IPS-NIHi7 (cell line): Measurements from ENCODE around the gene CLSTN3.
"Not testable (repeated sequence)": the region's sequence is repeated elsewhere in the genome, so short reads cannot be mapped to it uniquely, and the experiment has no call there.

ENCODE experiments used
- DNase-seq: peaks from one replicate; pipeline ENCODE4 v3.0.0; 2012; ENCODE audit warnings: mixed read lengths; ENCODE audit errors: extremely low spot score

Gene CLSTN3

GRCh38 chr12:7150356-7150755 is 20.2 kb downstream of the CLSTN3 start:
- DNase-seq, result no peak

DNA sequence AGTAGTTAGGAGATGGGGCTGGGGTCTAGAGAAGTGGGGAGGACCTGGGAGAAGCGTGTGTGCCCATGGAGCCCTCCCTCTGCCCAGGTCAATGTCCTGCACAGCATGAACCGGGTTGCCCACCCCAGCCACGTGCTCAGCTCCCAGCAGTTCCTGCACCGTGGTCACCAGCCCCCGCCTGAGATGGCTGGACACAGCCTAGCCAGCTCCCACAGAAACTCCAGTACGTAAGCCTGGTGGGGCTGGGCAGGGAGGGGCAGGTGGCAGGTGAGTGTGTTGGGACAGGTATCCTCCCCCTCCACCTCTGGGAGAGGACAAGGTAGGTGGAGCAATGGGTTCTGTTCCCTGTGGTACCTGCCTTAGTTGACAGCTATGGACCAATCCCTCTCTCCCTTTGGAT is 20.7 kb downstream of the CLSTN3 start:
- no peak for DNase-seq

GRCh38 chr12:7151532-7151931 is 21.4 kb downstream of the CLSTN3 start:
- no peak for DNase-seq

- DNase-seq, result no peak
Measured at GRCh38 chr12:7152818-7153217, 22.6 kb downstream of the CLSTN3 start.

- DNase-seq, result no peak
Measured at GRCh38 chr12:7154042-7154441, 23.9 kb downstream of the CLSTN3 start.

- DNase-seq, result no peak
Measured at GRCh38 chr12:7154901-7155470, 24.8 kb downstream of the CLSTN3 start.

- no peak for DNase-seq
Measured at GRCh38 chr12:7155471-7156034, 25.4 kb downstream of the CLSTN3 start.

DNA sequence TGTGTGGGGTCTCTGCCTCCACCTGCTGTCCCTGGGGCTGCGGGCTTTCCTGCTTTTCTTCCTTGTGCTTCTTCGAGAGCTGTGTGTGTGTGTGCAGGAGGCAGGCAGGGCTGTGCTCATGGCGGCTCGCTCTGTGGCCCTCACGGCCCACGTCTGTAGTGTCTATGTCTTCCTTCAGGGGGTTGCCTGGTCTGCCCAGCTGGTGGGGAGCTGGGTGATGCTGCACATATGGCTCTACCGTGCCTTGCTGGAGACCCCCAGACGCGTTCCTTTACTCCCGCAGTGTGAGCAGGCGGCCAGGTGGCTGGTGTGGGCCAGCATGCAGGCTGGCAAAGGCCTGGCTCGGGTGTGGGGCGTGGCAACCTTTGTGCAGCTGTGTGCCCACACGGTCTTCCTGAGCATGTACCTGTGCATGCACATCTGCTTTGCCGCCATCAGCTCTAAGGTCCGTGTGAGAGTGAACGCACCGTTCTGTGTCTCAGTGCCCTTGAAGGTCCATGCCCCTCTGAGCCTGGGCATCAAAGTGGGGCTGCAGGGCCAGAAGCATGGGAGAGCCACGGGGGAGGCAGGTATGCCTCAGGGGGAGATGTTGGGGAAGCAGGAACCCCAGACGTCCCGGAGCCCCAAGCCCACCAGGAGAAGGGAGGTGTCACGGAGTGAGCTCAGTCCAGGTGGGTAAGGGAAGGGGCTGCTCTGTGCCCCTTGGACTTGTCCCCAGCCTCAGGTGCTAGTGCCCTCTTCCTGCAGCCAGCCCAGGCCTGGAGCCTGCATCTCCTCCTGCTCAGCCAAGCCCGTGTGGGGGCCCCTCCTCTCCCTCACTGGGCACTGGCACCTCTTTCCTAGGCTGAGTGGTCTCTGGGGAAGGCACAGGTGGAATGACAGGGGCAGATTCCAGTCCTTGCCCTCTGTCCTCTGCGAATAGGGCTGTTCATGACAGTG is 26.4 kb downstream of the CLSTN3 start:
- no peak for DNase-seq

- DNase-seq, result no peak
Measured at GRCh38 chr12:7157391-7157790, 27.2 kb downstream of the CLSTN3 start.

DNA sequence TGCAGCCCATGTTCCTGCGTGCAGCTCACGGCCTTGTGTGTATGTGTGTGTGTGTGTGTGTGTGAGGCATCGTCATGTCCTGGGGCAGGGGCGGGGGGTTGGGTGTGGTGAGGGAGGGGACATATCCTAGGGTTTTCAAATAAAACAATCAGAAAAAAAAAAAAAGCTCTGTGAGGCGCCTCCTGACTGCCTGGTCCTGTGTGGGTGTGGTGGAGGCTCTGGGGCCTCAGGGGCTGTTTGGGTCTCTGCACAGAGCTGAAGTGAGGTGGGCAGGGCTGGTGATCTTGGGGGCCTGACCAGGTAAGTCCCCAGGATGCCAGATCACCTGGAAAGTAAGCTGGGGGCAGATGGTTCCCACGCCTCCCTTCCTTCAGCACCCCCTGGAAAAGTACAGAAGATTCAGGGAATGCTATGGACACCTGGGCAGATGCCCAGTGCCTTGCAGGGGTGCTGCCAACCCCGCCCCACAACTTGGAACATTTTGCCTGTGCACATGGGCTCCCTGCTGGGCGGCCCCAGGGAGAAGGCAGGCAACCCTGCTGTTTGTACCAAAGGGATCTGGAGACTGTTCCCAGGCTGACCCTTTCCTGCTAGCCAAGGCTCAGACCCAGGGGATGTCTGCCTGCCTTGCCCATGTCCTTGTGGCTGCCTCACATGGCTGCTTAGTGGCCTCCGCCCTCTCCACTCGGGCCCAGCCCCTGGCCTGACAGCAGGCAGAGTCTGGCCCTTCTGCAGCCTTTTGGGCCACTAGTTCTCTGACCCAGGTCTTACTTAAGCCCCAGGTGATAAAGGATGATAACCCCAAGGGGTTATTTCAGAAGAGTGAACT is 28.8 kb downstream of the CLSTN3 start:
- no peak for DNase-seq

DNA sequence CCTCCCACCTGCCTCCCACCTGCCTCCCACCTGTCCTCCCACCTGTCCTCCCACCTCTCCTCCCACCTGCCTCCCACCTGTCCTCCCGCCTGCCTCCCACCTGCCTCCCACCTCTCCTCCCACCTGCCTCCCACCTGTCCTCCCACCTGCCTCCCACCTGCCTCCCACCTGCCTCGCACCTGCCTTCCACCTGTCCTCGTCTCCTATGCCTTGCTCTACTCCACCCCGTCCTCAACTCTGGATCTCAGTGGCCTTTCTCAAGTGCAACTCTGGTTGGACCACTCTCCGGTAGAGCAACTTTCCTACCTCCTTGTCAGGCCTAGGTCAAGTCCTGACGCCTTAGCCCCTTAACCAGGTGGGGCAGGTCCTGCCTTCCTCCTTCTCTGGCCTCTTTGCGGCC is 30.0 kb downstream of the CLSTN3 start:
- no peak for DNase-seq

- no peak for DNase-seq
Measured at GRCh38 chr12:7161327-7161726, 31.2 kb downstream of the CLSTN3 start.

DNA sequence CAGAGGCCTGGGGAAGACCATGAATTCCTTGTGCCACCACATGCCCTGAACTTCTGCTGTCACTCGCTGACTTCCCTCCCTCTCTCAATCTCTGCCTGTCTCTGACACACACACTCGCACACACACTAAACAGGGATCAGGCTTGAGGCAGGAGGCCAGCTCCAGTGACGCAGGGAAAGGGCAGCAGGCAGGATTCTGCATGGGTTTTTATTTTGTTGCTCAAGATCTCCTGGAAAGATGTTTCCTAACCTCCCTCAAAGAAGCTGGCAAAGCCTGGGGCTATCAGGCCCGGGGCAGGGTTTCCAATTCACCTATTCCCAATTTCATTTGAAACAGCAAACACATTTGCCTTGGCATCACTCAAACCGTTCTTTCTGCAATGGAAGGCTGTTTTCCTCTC is 31.6 kb downstream of the CLSTN3 start:
- no peak for DNase-seq

- peak; percentile 86 for DNase-seq
Measured at GRCh38 chr12:7162691-7163114, 32.5 kb downstream of the CLSTN3 start.

GRCh38 chr12:7169951-7170350 is 39.8 kb downstream of the CLSTN3 start:
- no peak for DNase-seq

- no peak for DNase-seq
Measured at GRCh38 chr12:7171854-7172253, 41.7 kb downstream of the CLSTN3 start.

- DNase-seq, result no peak
Measured at GRCh38 chr12:7175493-7175892, 45.3 kb downstream of the CLSTN3 start.

- no peak for DNase-seq
Measured at GRCh38 chr12:7176595-7176994, 46.4 kb downstream of the CLSTN3 start.

DNA sequence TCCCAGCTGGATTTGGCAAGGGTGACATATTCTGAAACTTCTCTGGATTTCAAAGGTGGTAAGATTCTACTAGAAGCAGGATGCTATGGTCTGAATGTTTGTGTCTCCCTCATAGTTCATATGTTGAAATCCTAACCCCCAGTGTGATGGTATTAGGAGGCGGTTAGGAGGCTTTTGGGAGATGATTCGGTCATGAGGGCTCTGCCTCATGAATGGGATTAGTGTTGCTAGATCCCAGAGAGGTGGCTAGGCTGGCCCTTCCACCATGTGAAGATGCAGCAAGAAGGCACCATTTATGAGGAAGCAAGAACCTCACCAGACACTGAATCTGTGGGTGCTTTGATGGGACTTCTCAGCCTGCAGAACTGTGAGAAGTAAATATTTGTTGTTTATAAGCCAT is 48.3 kb downstream of the CLSTN3 start:
- DNase-seq, result no peak

- DNase-seq, result no peak
Measured at GRCh38 chr12:7180685-7181084, 50.5 kb downstream of the CLSTN3 start.

DNA sequence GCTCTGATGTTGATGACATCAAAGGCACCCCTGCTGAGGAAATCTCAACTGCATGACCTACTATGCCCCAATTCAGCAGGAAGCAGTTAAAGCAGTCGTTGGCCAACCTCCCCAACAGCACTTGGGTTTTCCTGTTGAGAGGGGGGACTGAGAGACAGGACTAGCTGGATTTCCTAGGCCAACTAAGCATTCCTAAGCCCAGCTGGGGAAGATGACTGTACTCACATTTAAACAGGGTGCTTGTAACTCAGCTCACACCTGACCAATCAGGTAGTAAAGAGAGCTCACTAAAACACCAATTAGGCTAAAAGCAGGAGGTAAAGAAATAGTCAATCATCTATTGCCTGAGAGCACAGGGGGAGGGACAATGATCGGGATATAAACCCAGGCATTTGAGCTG is 55.9 kb downstream of the CLSTN3 start:
- DNase-seq, result not testable (repeated sequence)
